ENCODE data around the gene NEDD8.
A peak's percentile ranks its signal among the peaks of the same experiment; 100 is the strongest.

Gene NEDD8

GRCh38 chr14:24233538-24233866, 1.3 kb upstream of the NEDD8 start (continued):
- TF ChIP-seq ELK4 (IDR thresholded peaks at IDR 0.05; ENCODE audit: borderline replicate concordance, low read depth, low read length) (no peak), ZNF624 (tag by site-specific recombination; IDR thresholded peaks at IDR 0.05) (no peak), ZNF266 (tag by site-specific recombination; IDR thresholded peaks at IDR 0.05; ENCODE audit: low read depth) (no peak), ZNF211 (tag by site-specific recombination; IDR thresholded peaks at IDR 0.05; ENCODE audit: low read depth) (no peak), EGR2 (tag by site-specific recombination; IDR thresholded peaks at IDR 0.05; ENCODE audit: low read depth) (no peak), ZSCAN30 (tag by site-specific recombination; IDR thresholded peaks at IDR 0.05) (no peak)

- Histone ChIP-seq H3K9me3 (ENCODE audit: control insufficient read depth, insufficient read depth, low read depth, low read length) (no peaks in the 10 kb centered on the region), H3K4me3 (ENCODE audit: low read depth, low read length) (peak within 1 kb of the TSS; percentile 69), H3K27ac (ENCODE audit: extremely low read depth, low read depth, low read length) (peak within 1 kb of the TSS; percentile 92), H3K36me3 (ENCODE audit: control insufficient read depth in 2 of 2, insufficient read depth in 1 of 2, low read length in 2 of 2) (peaks cover 17 to 49% of the 10 kb centered on the region in 2 experiments; a peak in 2 of 3 replicates), H3K4me1 (ENCODE audit: control insufficient read depth, insufficient read depth, low read length) (peaks cover 7% of the 10 kb centered on the region)
- POLR2A ChIA-PET: interaction anchor here (1.8 kb wide), 1 partner anchor 9 kb away, joined by 10 read pairs; the partner anchor contains the start of gene TINF2
- CTCF ChIA-PET: interaction anchor here (0.6 to 1.8 kb wide), 4 partner anchors 10 to 142 kb away, joined by 3 to 7 read pairs (median 3); partner anchors contain the start of genes CIDEB and TINF2
- TF ChIP-seq ZXDB (tag by site-specific recombination; IDR thresholded peaks at IDR 0.05): 0 out of 2 replicates have a peak, but pooled peaks have one; percentile 27
- TF ChIP-seq KLF8 (tag by site-specific recombination; IDR thresholded peaks at IDR 0.05): 0 out of 2 replicates have a peak, but pooled peaks have one; percentile 7
- TF ChIP-seq OVOL3 (tag by site-specific recombination; IDR thresholded peaks at IDR 0.05): peak; percentile 48; the same call in 1 of the 2 replicates
- 0 out of 2 replicates have a peak, but pooled peaks have one; percentile 16 for TF ChIP-seq GLIS1 (tag by site-specific recombination; IDR thresholded peaks at IDR 0.05)
- no peak for TF ChIP-seq ZNF223 (tag by site-specific recombination; IDR thresholded peaks at IDR 0.05)
- TF ChIP-seq ZSCAN30 (tag by site-specific recombination; IDR thresholded peaks at IDR 0.05): 0 out of 2 replicates have a peak, but pooled peaks have one; percentile 13
- 0 out of 2 replicates have a peak, but pooled peaks have one; percentile 15 for TF ChIP-seq KLF16 (tag by site-specific recombination; IDR thresholded peaks at IDR 0.05)
- peak; percentile 95 for TF ChIP-seq SCRT2 (tag by site-specific recombination; IDR thresholded peaks at IDR 0.05)
- TF ChIP-seq ZBTB11 (tag by site-specific recombination; conservative IDR thresholded peaks at IDR 0.05; ENCODE audit: low read depth): peak; percentile 94
- no peak for TF ChIP-seq ZNF707 (tag by site-specific recombination; IDR thresholded peaks at IDR 0.05)
- TF ChIP-seq ZNF76 (tag by site-specific recombination; IDR thresholded peaks at IDR 0.05; ENCODE audit: borderline replicate concordance, low read depth): peak; percentile 83
- no peak for TF ChIP-seq ZNF24 (tag by site-specific recombination; IDR thresholded peaks at IDR 0.05)
- peak; percentile 43 for TF ChIP-seq SP2 (tag by site-specific recombination; IDR thresholded peaks at IDR 0.05)
- peak; percentile 69 for TF ChIP-seq ZBTB48 (tag by site-specific recombination; IDR thresholded peaks at IDR 0.05)
- TF ChIP-seq ZNF701 (tag by site-specific recombination; IDR thresholded peaks at IDR 0.05): peak; percentile 67; the same call in 1 of the 2 replicates
- TF ChIP-seq ZNF335 (tag by site-specific recombination; conservative IDR thresholded peaks at IDR 0.05): peak; percentile 90
- no peak for TF ChIP-seq ZNF449 (tag by site-specific recombination; IDR thresholded peaks at IDR 0.05)
- TF ChIP-seq ZBTB20 (tag by site-specific recombination; IDR thresholded peaks at IDR 0.05): peak; percentile 71
- TF ChIP-seq ZNF580 (tag by site-specific recombination; IDR thresholded peaks at IDR 0.05): peak; percentile 69; the same call in 1 of the 2 replicates
- TF ChIP-seq HOXD13 (CRISPR knock-in tag; IDR thresholded peaks at IDR 0.05; ENCODE audit: borderline replicate concordance): no peak
- TF ChIP-seq ZNF629 (tag by site-specific recombination; IDR thresholded peaks at IDR 0.05): peak; percentile 9
- no peak for TF ChIP-seq ZNF311 (tag by site-specific recombination; IDR thresholded peaks at IDR 0.05; ENCODE audit: borderline replicate concordance)
- TF ChIP-seq ZNF184 (tag by site-specific recombination; IDR thresholded peaks at IDR 0.05): no peak
Measured at GRCh38 chr14:24232645-24233537, 724 bp upstream of the NEDD8 start, which contains the start of gene GMPR2. TSS of gene GMPR2 (plus strand) at chr14:24232929. CDS start at chr14:24233254, 325 bp downstream.

Measured in HEK293 (cell line).